Upper lobe of right lung (tissue), 1 donor: ENCODE results near the gene CPLX1. TPM values are rescaled to one million over a fixed set of nuclear protein-coding genes. Genes with fewer than 3 reads are reported as not detected.

Experiments
- ATAC-seq: fragments of 200-7000 bp; cut with Tn5 transposase; one replicate; pipeline ENCODE4 v1.9.1; 2020; ENCODE audit warnings: mild to moderate bottlenecking, moderate library complexity
- DNase-seq: peaks from one replicate; pipeline ENCODE4 v3.0.0-alpha.2; 2020
- H3K27ac ChIP-seq: fragments of 200-600 bp; one replicate; pipeline ENCODE4 v1.8.0; 2022
- H3K27me3 ChIP-seq: fragments of 200-600 bp; one replicate; pipeline ENCODE4 v1.8.0; 2022; ENCODE audit warnings: mild to moderate bottlenecking
- H3K36me3 ChIP-seq: fragments of 200-600 bp; one replicate; pipeline ENCODE4 v1.8.0; 2022
- H3K4me1 ChIP-seq: fragments of 200-600 bp; one replicate; pipeline ENCODE4 v1.8.0; 2022
- H3K4me3 ChIP-seq: fragments of 200-600 bp; one replicate; pipeline ENCODE4 v1.8.0; 2022; ENCODE audit warnings: mild to moderate bottlenecking
- H3K9me3 ChIP-seq: fragments of 200-600 bp; one replicate; pipeline ENCODE4 v1.8.0; 2022
- CTCF ChIP-seq: fragments of 200-600 bp; IDR thresholded peaks from one replicate; pipeline ENCODE4 v1.8.0; 2022; ENCODE audit warnings: antibody characterized with exemption
- intact Hi-C: fragments of 100-400 bp; cut with DNase I; formaldehyde crosslinking; loops from one replicate; pipeline ENCODE4 v1.11.0; 2022
- total RNA-seq: library from RNA; stranded (reverse); fragmentation: NEBNext Ultra II Directional; extraction: Animal tissue kit (Norgen Biotek cat#: 25700); gene quantifications from one replicate; pipeline ENCODE4 v1.2.1, GENCODE V29; 2021
- donor health status: DM: no; HTN: yes; CAD: no; lungs with severe emphysema.

The CPLX1 gene
- total RNA-seq, 1 donor from 2014 or later = 5.2 TPM

GRCh38 chr4:766152-766515 is 59.8 kb downstream of the CPLX1 start:
- no peaks in the 10 kb centered on the region for H3K27me3 ChIP-seq
- no peak for ATAC-seq

GRCh38 chr4:764405-765169 is 61.3 kb downstream of the CPLX1 start:
- H3K27ac ChIP-seq = no peak overlapping the region
- no peak for TF ChIP-seq CTCF
- H3K27me3 ChIP-seq = no peaks in the 10 kb centered on the region
- DNase-seq = no peak
- intact Hi-C loops = no loop called here
- no peaks in the 10 kb centered on the region for H3K9me3 ChIP-seq
- H3K4me1 ChIP-seq = no peaks in the 10 kb centered on the region
- ATAC-seq = no peak
- peaks cover 83% of the 10 kb centered on the region for H3K36me3 ChIP-seq
- H3K4me3 ChIP-seq = no peak overlapping the region

More at GRCh38 chr4:766152-766515, 59.8 kb downstream of the CPLX1 start:
- no peaks in the 10 kb centered on the region for H3K4me1 ChIP-seq
- no peak overlapping the region for H3K4me3 ChIP-seq
- DNase-seq = no peak
- peaks cover 90% of the 10 kb centered on the region for H3K36me3 ChIP-seq
- H3K27ac ChIP-seq = no peak overlapping the region
- no peak for TF ChIP-seq CTCF
- no peaks in the 10 kb centered on the region for H3K9me3 ChIP-seq
- intact Hi-C loops = no loop called here

- intact Hi-C loops = no loop called here
- no peak for ATAC-seq
- DNase-seq = no peak
- no peak overlapping the region for H3K27ac ChIP-seq
- no peak overlapping the region for H3K4me3 ChIP-seq
- H3K4me1 ChIP-seq = no peaks in the 10 kb centered on the region
- no peaks in the 10 kb centered on the region for H3K27me3 ChIP-seq
- no peaks in the 10 kb centered on the region for H3K9me3 ChIP-seq
- H3K36me3 ChIP-seq = peaks cover 76% of the 10 kb centered on the region
- no peak for TF ChIP-seq CTCF
Measured at GRCh38 chr4:763922-764321, 62.0 kb downstream of the CPLX1 start.

GRCh38 chr4:763191-763810 is 62.6 kb downstream of the CPLX1 start:
- ATAC-seq = no peak
- Histone ChIP-seq H3K4me3 (no peak overlapping the region), H3K27ac (no peak overlapping the region), H3K27me3 (no peaks in the 10 kb centered on the region), H3K4me1 (no peaks in the 10 kb centered on the region), H3K36me3 (peaks cover 70% of the 10 kb centered on the region), H3K9me3 (no peaks in the 10 kb centered on the region)
- no peak for DNase-seq
- TF ChIP-seq CTCF = no peak
- intact Hi-C loops = no loop called here

GRCh38 chr4:762211-763190 is 63.4 kb downstream of the CPLX1 start:
- Histone ChIP-seq H3K36me3 (peaks cover 62% of the 10 kb centered on the region), H3K4me3 (no peak overlapping the region), H3K27ac (no peak overlapping the region), H3K27me3 (no peaks in the 10 kb centered on the region), H3K4me1 (no peaks in the 10 kb centered on the region), H3K9me3 (no peaks in the 10 kb centered on the region)
- ATAC-seq = no peak
- no peak for TF ChIP-seq CTCF
- no peak for DNase-seq
- intact Hi-C loops = no loop called here
